Neural crest cell (in vitro differentiated cells): ENCODE measurements around the gene PGAM5. TPM values are rescaled to one million over a fixed set of nuclear protein-coding genes. Genes with fewer than 3 reads are reported as not detected.
A peak's percentile ranks its signal among the peaks of the same experiment; 100 is the strongest.

Source experiments
- DNase-seq: peaks from one replicate; pipeline ENCODE4 v3.0.0; 2021; ENCODE audit warnings: low read depth, mixed read lengths, low spot score
- H3K27ac Mint-ChIP-seq: one replicate; pipeline ENCODE4 v1.8.0; 2021; ENCODE audit warnings: mild to moderate bottlenecking, mixed read lengths; ENCODE audit not compliant: unreplicated experiment
- H3K27me3 Mint-ChIP-seq: 2 replicates; pipeline ENCODE4 v1.8.0; 2021; ENCODE audit warnings: low read depth, mild to moderate bottlenecking, mixed read lengths
- H3K36me3 Mint-ChIP-seq: 2 replicates; pipeline ENCODE4 v1.8.0; 2021; ENCODE audit warnings: low read depth, mild to moderate bottlenecking, mixed read lengths
- H3K4me1 Mint-ChIP-seq: 2 replicates; pipeline ENCODE4 v1.8.0; 2021; ENCODE audit warnings: mixed read lengths
- H3K4me3 Mint-ChIP-seq: one replicate; pipeline ENCODE4 v1.8.0; 2021; ENCODE audit warnings: mild to moderate bottlenecking, mixed read lengths
- H3K9me3 Mint-ChIP-seq: 2 replicates; pipeline ENCODE4 v1.8.0; 2021; ENCODE audit warnings: mixed read lengths
- CTCF ChIP-seq: fragments of 200-600 bp; sonication (generic); conservative IDR thresholded peaks from 2 replicates; pipeline ENCODE4 v1.5.0; 2021; ENCODE audit warnings: antibody characterized with exemption, mild to moderate bottlenecking
- total RNA-seq: library from RNA; stranded (reverse); gene quantifications from 2 replicates; pipeline ENCODE4 v1.2.1, GENCODE V29; 2021

The PGAM5 gene
- total RNA-seq, 1 donor from 2014 or later = 61.5 TPM

GRCh38 chr12:132719141-132719953 is 8.7 kb downstream of the PGAM5 start:
- Mint-ChIP-seq H3K27me3 (no peaks in the 10 kb centered on the region), H3K4me3 (peak overlapping the region; percentile 44), H3K36me3 (peaks cover 4% of the 10 kb centered on the region), H3K9me3 (no peaks in the 10 kb centered on the region), H3K27ac (no peak overlapping the region), H3K4me1 (no peaks in the 10 kb centered on the region)
- no peak for TF ChIP-seq CTCF
- no peak for DNase-seq

GRCh38 chr12:132719954-132720324 is 9.3 kb downstream of the PGAM5 start:
- DNase-seq = no peak
- Mint-ChIP-seq H3K36me3 (no peaks in the 10 kb centered on the region), H3K27ac (peak overlapping the region; percentile 27), H3K4me1 (no peaks in the 10 kb centered on the region), H3K4me3 (no peak overlapping the region), H3K9me3 (no peaks in the 10 kb centered on the region), H3K27me3 (no peaks in the 10 kb centered on the region)
- TF ChIP-seq CTCF = no peak

GRCh38 chr12:132720606-132721345 is 10.1 kb downstream of the PGAM5 start:
- no peaks in the 10 kb centered on the region for H3K27me3 Mint-ChIP-seq
- H3K36me3 Mint-ChIP-seq = peaks cover 1% of the 10 kb centered on the region
- no peaks in the 10 kb centered on the region for H3K4me1 Mint-ChIP-seq
- H3K9me3 Mint-ChIP-seq = no peaks in the 10 kb centered on the region
- DNase-seq = no peak
- TF ChIP-seq CTCF = no peak
- H3K4me3 Mint-ChIP-seq = peak overlapping the region; percentile 27
- H3K27ac Mint-ChIP-seq = no peak overlapping the region

- Mint-ChIP-seq H3K4me3 (no peak overlapping the region), H3K9me3 (no peaks in the 10 kb centered on the region), H3K36me3 (peaks cover 10% of the 10 kb centered on the region), H3K27ac (no peak overlapping the region), H3K4me1 (no peaks in the 10 kb centered on the region), H3K27me3 (no peaks in the 10 kb centered on the region)
- DNase-seq = no peak
- TF ChIP-seq CTCF = no peak
Measured at GRCh38 chr12:132723015-132723763, 12.5 kb downstream of the PGAM5 start.

GRCh38 chr12:132723764-132724140 is 13.1 kb downstream of the PGAM5 start:
- DNase-seq = no peak
- Mint-ChIP-seq H3K4me1 (no peaks in the 10 kb centered on the region), H3K4me3 (no peak overlapping the region), H3K27me3 (no peaks in the 10 kb centered on the region), H3K27ac (no peak overlapping the region), H3K9me3 (no peaks in the 10 kb centered on the region), H3K36me3 (peaks cover 15% of the 10 kb centered on the region)
- no peak for TF ChIP-seq CTCF
